DND-41 (cell line): ENCODE data around the gene PTPRN2.

ENCODE experiments used
- ATAC-seq: fragments of 200-7000 bp; cut with Tn5 transposase; 3 replicates; pipeline ENCODE4 v1.9.1; 2021; ENCODE audit warnings: low read depth; ENCODE audit not compliant: insufficient read depth
- DNase-seq: peaks from one replicate; pipeline ENCODE4 v3.0.0-alpha.2; 2020
- H2AFZ ChIP-seq: 2 replicates; pipeline ENCODE4 v1.6.0; 2012; ENCODE audit warnings: low read depth, low read length
- H3K27ac ChIP-seq: 2 replicates; pipeline ENCODE4 v1.5.1; 2012; ENCODE audit warnings: low read length, inconsistent platforms
- H3K27me3 ChIP-seq: fragments of 200-600 bp; sonication (generic); 2 replicates; pipeline ENCODE4 v1.6.0; 2012; ENCODE audit warnings: low read length, mild to moderate bottlenecking, inconsistent platforms; ENCODE audit not compliant: insufficient read depth, poor library complexity
- H3K36me3 ChIP-seq: 2 replicates; pipeline ENCODE4 v1.5.1; 2012; ENCODE audit warnings: low read length, inconsistent platforms; ENCODE audit not compliant: insufficient read depth
- H3K4me1 ChIP-seq: 2 replicates; pipeline ENCODE4 v1.5.1; 2012; ENCODE audit warnings: mild to moderate bottlenecking, low read length; ENCODE audit not compliant: insufficient read depth
- H3K4me2 ChIP-seq: 2 replicates; pipeline ENCODE4 v1.6.0; 2012; ENCODE audit warnings: mild to moderate bottlenecking, moderate library complexity, low read length, inconsistent platforms; ENCODE audit not compliant: insufficient read depth
- H3K4me3 ChIP-seq, 2 experiments: fragments of 200-600 bp in 1 of 2; shearing (Covaris generic) in 1 of 2; 2 replicates each; pipeline ENCODE4 v1.5.1; 2012 to 2016; ENCODE audit warnings: inconsistent platforms in 2 of 2, low read length in 2 of 2, mild to moderate bottlenecking in 2 of 2, low read depth in 1 of 2, moderate library complexity in 1 of 2
- H3K79me2 ChIP-seq: 2 replicates; pipeline ENCODE4 v1.6.0; 2012; ENCODE audit warnings: low read length, inconsistent platforms; ENCODE audit not compliant: insufficient read depth
- H3K9ac ChIP-seq: 2 replicates; pipeline ENCODE4 v1.6.0; 2012; ENCODE audit warnings: low read depth, mild to moderate bottlenecking, inconsistent platforms, low read length, moderate library complexity
- H3K9me3 ChIP-seq: 2 replicates; pipeline ENCODE4 v1.5.1; 2012; ENCODE audit warnings: low read length, moderate library complexity, mild to moderate bottlenecking, inconsistent platforms; ENCODE audit not compliant: insufficient read depth, severe bottlenecking
- H4K20me1 ChIP-seq: 2 replicates; pipeline ENCODE4 v1.6.0; 2012; ENCODE audit warnings: low read length; ENCODE audit not compliant: insufficient read depth
- EZH2 ChIP-seq: IDR thresholded peaks from 3 replicates; pipeline ENCODE4 v1.6.1; 2012; ENCODE audit warnings: borderline replicate concordance, low read depth, mild to moderate bottlenecking, moderate library complexity, low read length, inconsistent platforms; ENCODE audit not compliant: severe bottlenecking
- TF ChIP-seq, protein P1 (sequence below): IDR thresholded peaks from 2 replicates; pipeline ENCODE4 v1.5.1; 2012; ENCODE audit warnings: borderline replicate concordance, low read length, moderate library complexity, mild to moderate bottlenecking; ENCODE audit not compliant: poor library complexity, severe bottlenecking; ENCODE audit errors: extremely low read depth

Gene PTPRN2

DNA sequence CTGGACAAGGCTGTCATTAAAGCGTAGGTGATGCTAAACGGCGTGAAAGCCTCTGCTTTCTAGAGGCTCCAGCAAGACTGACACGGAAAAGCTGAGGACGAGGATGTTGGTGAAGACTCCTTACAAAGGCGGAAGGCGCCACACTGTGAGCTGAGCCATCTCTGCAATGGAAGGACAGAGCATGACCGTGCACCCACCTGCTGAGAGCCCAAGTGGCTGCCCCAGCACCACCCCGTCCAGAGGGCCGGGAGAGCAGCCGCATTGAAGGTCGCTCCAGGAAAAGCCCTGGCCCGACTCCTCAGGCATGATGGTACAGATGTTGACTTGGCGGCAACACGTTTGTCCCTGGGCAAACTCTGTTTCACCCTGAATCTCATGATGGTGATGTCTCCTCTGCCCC, 758.1 kb downstream of the PTPRN2 start:
- H3K27me3 ChIP-seq, result no peaks in the 10 kb centered on the region
- no peaks in the 10 kb centered on the region for H3K9me3 ChIP-seq
- TF ChIP-seq, protein P1, sequence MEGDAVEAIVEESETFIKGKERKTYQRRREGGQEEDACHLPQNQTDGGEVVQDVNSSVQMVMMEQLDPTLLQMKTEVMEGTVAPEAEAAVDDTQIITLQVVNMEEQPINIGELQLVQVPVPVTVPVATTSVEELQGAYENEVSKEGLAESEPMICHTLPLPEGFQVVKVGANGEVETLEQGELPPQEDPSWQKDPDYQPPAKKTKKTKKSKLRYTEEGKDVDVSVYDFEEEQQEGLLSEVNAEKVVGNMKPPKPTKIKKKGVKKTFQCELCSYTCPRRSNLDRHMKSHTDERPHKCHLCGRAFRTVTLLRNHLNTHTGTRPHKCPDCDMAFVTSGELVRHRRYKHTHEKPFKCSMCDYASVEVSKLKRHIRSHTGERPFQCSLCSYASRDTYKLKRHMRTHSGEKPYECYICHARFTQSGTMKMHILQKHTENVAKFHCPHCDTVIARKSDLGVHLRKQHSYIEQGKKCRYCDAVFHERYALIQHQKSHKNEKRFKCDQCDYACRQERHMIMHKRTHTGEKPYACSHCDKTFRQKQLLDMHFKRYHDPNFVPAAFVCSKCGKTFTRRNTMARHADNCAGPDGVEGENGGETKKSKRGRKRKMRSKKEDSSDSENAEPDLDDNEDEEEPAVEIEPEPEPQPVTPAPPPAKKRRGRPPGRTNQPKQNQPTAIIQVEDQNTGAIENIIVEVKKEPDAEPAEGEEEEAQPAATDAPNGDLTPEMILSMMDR, result no peak
- TF ChIP-seq EZH2, result no peak

DNA sequence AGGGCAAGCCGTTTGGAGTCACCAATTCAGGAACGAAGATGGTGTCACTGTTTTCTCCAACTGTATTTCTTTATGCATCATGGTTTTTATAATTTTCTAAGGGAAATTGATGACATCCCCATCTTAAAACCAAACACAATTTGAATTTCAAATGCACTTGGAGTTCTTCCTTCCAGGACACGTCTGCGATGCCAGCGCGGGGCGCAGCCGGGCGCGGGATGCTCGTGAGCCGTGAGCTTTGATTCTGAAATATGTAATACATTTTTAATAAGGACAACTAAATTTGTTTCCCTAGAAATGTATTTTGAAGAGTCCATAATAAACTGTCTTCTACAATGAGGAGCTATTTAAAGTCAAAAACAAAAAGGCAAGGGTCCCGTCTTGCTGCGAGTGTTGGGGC, 758.7 kb downstream of the PTPRN2 start:
- TF ChIP-seq, protein P1, result no peak
- no peak for TF ChIP-seq EZH2
- H3K9ac ChIP-seq, result no peak overlapping the region
- no peak for ATAC-seq

More for the DNA sequence above, 758.1 kb downstream of the PTPRN2 start:
- no peak overlapping the region for H3K4me2 ChIP-seq
- H3K27ac ChIP-seq, result no peak overlapping the region
- no peak overlapping the region for H3K9ac ChIP-seq
- H2AFZ ChIP-seq, result no peak overlapping the region
- H4K20me1 ChIP-seq, result no peaks in the 10 kb centered on the region
- ATAC-seq, result no peak
- no peak for DNase-seq
- H3K4me3 ChIP-seq, result no peak overlapping the region
- no peaks in the 10 kb centered on the region for H3K4me1 ChIP-seq
- H3K36me3 ChIP-seq, result no peaks in the 10 kb centered on the region
- H3K79me2 ChIP-seq, result no peaks in the 10 kb centered on the region

DNA sequence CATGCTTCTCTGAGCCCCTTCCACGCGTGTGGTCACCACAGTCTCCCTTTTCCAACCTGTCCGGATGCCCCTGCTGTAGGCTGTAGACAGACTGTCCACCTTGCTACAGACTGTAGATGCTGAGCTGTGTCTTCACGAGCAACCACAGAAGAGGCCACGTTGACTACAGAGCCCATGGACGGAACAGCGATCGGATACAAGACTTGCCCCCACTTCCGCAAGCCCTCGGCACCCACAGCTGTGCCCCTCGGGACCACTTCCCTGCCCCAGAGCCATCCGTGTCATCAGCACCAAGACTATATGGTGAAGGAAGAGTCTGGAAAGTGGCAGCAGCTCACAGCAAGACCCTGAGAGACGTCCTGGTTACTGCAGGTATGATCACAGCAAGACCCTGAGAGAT, 759.4 kb downstream of the PTPRN2 start:
- Histone ChIP-seq H3K4me3 (no peak overlapping the region), H3K27ac (no peak overlapping the region), H3K9me3 (no peaks in the 10 kb centered on the region), H3K36me3 (no peaks in the 10 kb centered on the region), H3K9ac (no peak overlapping the region), H2AFZ (no peak overlapping the region), H4K20me1 (no peaks in the 10 kb centered on the region), H3K4me1 (no peaks in the 10 kb centered on the region), H3K27me3 (no peaks in the 10 kb centered on the region), H3K79me2 (no peaks in the 10 kb centered on the region), H3K4me2 (no peak overlapping the region)
- TF ChIP-seq, protein P1, result no peak
- no peak for TF ChIP-seq EZH2
- no peak for DNase-seq
- ATAC-seq, result no peak

More for the DNA sequence above, 758.7 kb downstream of the PTPRN2 start:
- Histone ChIP-seq H3K9me3 (no peaks in the 10 kb centered on the region), H3K4me2 (no peak overlapping the region), H2AFZ (no peak overlapping the region), H3K36me3 (no peaks in the 10 kb centered on the region), H3K4me3 (no peak overlapping the region), H3K27ac (no peak overlapping the region), H3K4me1 (no peaks in the 10 kb centered on the region), H3K27me3 (no peaks in the 10 kb centered on the region), H3K79me2 (no peaks in the 10 kb centered on the region), H4K20me1 (no peaks in the 10 kb centered on the region)
- no peak for DNase-seq

DNA sequence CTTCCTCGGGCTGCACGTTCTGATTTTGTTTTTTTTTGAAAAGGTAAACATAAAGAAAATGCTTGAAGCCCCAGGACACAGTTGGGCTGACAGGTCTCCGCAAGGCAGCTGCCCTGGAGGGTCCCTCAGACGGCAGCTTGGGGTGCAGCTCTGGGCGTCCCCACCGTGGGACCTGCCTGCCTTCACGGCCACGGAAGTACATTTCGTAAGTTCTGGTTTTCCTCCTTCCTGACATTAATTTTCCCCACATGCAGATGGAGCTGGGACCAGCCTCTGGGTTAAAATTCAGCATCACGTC, 759.8 kb downstream of the PTPRN2 start:
- DNase-seq (no peak), ATAC-seq (no peak)
- no peak for TF ChIP-seq EZH2
- TF ChIP-seq, protein P1, result no peak
- H3K27me3 ChIP-seq, result no peaks in the 10 kb centered on the region
- no peak overlapping the region for H3K4me3 ChIP-seq
- no peak overlapping the region for H2AFZ ChIP-seq
- no peak overlapping the region for H3K4me2 ChIP-seq
- no peaks in the 10 kb centered on the region for H4K20me1 ChIP-seq
- no peaks in the 10 kb centered on the region for H3K4me1 ChIP-seq
- no peaks in the 10 kb centered on the region for H3K36me3 ChIP-seq
- no peak overlapping the region for H3K9ac ChIP-seq
- H3K79me2 ChIP-seq, result no peaks in the 10 kb centered on the region
- H3K9me3 ChIP-seq, result no peaks in the 10 kb centered on the region
- no peak overlapping the region for H3K27ac ChIP-seq
